ENCODE results near the gene LMAN1. TPM values are rescaled to one million over a fixed set of nuclear protein-coding genes. Genes with fewer than 3 reads are reported as not detected.

Gene LMAN1
- total RNA-seq, 4 donors from 2014 or later, result 61.5 to 83.7 (median 69.8) TPM

DNA sequence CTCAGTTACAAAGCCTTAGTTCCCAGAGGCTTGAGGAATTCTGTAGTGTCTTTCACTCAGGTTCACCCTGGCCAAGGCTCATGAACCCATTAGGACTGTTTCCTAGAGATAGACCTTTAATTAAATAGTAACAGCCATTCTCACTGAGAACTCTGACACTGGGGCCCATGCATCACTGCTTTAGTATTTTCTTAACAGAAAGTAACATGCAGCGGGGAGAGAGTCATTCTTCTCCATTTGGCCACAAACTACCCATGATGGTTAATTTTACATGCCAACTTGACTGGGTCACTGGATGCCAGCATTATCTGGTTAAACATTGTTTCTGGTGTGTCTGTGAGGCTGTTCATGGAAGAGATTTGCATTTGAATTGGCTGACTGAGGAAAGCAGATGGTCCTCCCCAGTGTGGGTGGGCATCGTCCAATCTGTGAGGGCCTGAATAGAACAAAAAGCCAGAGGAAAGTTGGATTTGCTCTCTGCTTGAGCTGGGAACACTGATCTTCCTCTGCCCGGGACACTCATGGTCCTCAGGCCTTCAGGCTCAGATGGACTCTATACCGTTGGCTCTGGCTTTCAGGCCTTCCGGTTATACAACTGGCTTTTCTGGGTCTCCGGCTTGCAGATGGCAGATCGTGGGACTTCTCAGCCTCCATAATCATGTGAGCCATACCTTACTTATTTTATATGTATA is 35.0 kb downstream of the LMAN1 start:
- no peak overlapping the region for H3K4me3 ChIP-seq
- TF ChIP-seq, protein P1, sequence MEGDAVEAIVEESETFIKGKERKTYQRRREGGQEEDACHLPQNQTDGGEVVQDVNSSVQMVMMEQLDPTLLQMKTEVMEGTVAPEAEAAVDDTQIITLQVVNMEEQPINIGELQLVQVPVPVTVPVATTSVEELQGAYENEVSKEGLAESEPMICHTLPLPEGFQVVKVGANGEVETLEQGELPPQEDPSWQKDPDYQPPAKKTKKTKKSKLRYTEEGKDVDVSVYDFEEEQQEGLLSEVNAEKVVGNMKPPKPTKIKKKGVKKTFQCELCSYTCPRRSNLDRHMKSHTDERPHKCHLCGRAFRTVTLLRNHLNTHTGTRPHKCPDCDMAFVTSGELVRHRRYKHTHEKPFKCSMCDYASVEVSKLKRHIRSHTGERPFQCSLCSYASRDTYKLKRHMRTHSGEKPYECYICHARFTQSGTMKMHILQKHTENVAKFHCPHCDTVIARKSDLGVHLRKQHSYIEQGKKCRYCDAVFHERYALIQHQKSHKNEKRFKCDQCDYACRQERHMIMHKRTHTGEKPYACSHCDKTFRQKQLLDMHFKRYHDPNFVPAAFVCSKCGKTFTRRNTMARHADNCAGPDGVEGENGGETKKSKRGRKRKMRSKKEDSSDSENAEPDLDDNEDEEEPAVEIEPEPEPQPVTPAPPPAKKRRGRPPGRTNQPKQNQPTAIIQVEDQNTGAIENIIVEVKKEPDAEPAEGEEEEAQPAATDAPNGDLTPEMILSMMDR (IDR thresholded peaks at IDR 0.05), result no peak
- TF ChIP-seq POLR2A (IDR thresholded peaks at IDR 0.05) (no peak), EP300 (IDR thresholded peaks at IDR 0.05) (no peak)
- 83 to 93% methylated on average over 7 of the region's 7 CpGs for WGBS, 2 donors
- no peaks in the 10 kb centered on the region for H3K27me3 ChIP-seq
- DNase-seq (ENCODE audit: low spot score in 2 of 2), result no peak
- H3K4me1 ChIP-seq, result no peaks in the 10 kb centered on the region
- H3K27ac ChIP-seq, result no peak overlapping the region
- no peaks in the 10 kb centered on the region for H3K9me3 ChIP-seq
- H3K36me3 ChIP-seq, result peaks cover 0 to 45% (median 4%) of the 10 kb centered on the region in 3 donors

DNA sequence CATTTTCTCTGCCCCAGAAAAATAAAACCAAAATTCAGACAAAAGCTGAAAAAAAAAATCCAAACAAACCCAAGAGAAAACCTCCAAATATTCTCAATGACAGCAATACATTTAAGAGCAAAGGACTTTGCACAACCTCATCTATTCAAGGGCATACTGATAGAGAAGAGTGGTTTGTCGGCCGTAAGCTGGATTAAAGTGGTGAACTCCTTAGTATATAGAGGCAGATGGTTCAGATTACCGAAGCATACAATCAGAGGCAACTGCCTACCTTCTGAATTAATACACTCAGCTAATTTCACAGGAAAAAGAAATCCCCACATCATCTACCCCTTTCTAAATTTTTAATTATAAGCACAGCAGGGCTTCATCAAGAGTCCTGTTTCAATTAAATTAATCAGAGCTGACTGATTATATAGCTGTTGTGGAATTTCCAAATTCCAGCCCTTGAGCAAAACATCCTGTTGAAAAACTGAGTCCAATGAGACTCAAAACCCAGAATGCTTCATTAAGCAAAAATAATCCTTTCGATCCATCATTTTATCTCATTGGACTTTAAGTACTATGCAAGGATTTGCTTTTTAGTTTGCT is 40.5 kb downstream of the LMAN1 start, which contains the start of gene CPLX4:
Gene CPLX4, minus strand, starts transcription at position 190 of the 591 bp plus-strand sequence. Its CDS starts 187 bp downstream, at position 3.
- Histone ChIP-seq H3K27ac (no peak within 1 kb of the TSS), H3K27me3 (no peaks in the 10 kb centered on the region), H3K4me3 (no peak within 1 kb of the TSS), H3K4me1 (no peaks in the 10 kb centered on the region), H3K9me3 (no peaks in the 10 kb centered on the region), H3K36me3 (no peaks in the 10 kb centered on the region)
- TF ChIP-seq, protein P1 (IDR thresholded peaks at IDR 0.05), result no peak
- no peak for TF ChIP-seq POLR2A (IDR thresholded peaks at IDR 0.05)
- no peak for TF ChIP-seq EP300 (IDR thresholded peaks at IDR 0.05)
- WGBS, 2 donors, result 88 to 94% methylated on average over 4 of the region's 4 CpGs
- DNase-seq (ENCODE audit: low spot score in 2 of 2), result no peak

DNA sequence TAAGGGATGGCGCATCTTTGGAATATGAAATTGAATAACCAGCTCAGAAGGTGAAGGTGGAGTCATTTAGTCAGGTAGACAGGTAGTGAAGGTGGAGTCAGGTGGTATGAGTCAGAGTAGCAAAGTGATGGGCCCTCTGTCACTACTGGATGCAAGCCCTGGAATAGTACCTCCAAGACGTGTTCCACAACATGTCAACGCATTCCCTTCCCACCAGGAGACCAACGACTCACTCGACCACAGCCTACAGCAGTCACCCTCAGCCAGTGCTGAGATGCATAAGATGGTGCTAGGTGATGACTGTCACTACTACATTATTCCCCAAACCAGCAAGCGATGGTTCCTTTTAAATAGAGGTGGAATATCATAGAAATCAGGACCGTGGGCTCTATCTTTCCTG is 47.4 kb downstream of the LMAN1 start:
- Histone ChIP-seq H3K36me3 (no peaks in the 10 kb centered on the region), H3K27me3 (peaks cover 0 to 25% of the 10 kb centered on the region in 2 donors), H3K9me3 (no peaks in the 10 kb centered on the region), H3K4me1 (peaks cover 0 to 12% (median 0%) of the 10 kb centered on the region in 4 donors), H3K4me3 (no peak overlapping the region), H3K27ac (no peak overlapping the region)
- 84 to 89% methylated on average over 7 of the region's 7 CpGs for WGBS, 2 donors
- DNase-seq (ENCODE audit: low spot score in 2 of 2), result no peak
- TF ChIP-seq EP300 (IDR thresholded peaks at IDR 0.05), result no peak
- no peak for TF ChIP-seq POLR2A (IDR thresholded peaks at IDR 0.05)
- TF ChIP-seq, protein P1 (IDR thresholded peaks at IDR 0.05), result no peak

DNA sequence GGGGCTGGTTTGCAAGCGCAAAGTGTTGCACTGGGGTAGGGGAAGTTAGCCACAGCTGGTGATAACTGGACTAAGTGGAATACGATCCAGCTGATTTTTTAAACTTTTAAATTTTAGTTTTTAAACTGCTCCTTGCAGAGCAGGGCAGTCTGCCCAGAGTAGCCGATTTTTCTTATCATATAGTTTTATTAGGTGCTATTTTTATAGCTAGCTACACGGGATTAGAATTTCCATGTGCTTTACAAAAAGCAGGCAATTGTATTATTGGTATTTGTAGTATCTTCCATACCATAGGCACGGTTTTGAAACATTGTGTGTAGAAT is 50.2 kb downstream of the LMAN1 start:
- Histone ChIP-seq H3K27me3 (peaks cover 0 to 25% of the 10 kb centered on the region in 2 donors), H3K36me3 (no peaks in the 10 kb centered on the region), H3K27ac (no peak overlapping the region), H3K4me1 (peaks cover 0 to 12% (median 0%) of the 10 kb centered on the region in 4 donors), H3K4me3 (peak overlapping the region in 2 of 4 donors; percentile 25 to 38), H3K9me3 (no peaks in the 10 kb centered on the region)
- DNase-seq (ENCODE audit: low spot score in 2 of 2), result no peak
- 17 to 20% methylated on average over 5 of the region's 5 CpGs for WGBS, 2 donors
- TF ChIP-seq POLR2A (IDR thresholded peaks at IDR 0.05), result no peak
- TF ChIP-seq, protein P1 (IDR thresholded peaks at IDR 0.05), result no peak
- TF ChIP-seq EP300 (IDR thresholded peaks at IDR 0.05), result no peak

DNA sequence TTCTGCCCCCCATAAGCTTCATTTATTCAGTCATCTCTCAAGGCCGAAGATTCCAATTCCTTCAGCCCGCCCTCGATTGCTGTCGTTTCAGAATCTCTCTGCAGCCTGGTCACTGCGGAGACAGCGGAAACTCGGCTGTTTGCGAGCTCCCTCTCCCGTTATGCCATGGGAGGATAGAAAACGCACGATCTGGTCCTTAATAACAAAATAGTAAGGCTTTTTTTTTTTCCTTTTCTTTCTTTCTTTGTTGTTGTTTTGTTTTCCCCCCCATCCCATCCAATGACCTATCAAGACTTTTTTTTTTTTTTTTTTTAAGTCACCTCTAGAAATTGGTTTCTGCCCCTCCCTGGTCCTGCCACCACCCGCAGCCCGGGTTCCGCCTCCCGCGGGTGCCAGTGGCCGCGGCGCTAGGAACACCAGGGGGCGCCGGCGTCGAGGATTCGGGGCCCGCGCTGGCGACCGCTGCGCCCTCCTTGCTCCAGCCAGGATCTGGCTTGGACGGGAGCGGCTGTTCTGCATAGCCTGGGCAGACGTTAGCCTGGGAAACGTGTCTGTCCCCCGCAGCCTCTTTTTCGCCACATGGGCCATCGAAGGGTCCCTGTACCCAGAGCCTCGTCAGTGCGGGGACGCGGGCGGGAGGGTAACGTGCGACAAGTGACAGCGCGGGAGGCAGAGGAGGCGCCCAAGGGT is 50.7 kb downstream of the LMAN1 start:
- DNase-seq (ENCODE audit: low spot score in 2 of 2), result peak; percentile 51 to 66
- Histone ChIP-seq H3K27me3 (peaks cover 0 to 25% of the 10 kb centered on the region in 2 donors), H3K36me3 (no peaks in the 10 kb centered on the region), H3K27ac (no peak overlapping the region), H3K9me3 (no peaks in the 10 kb centered on the region), H3K4me1 (peaks cover 0 to 12% (median 0%) of the 10 kb centered on the region in 4 donors), H3K4me3 (peak overlapping the region in 2 of 4 donors; percentile 25 to 38)
- 2 to 4% methylated on average over 45 to 46 of the region's 46 CpGs for WGBS, 2 donors
- TF ChIP-seq, protein P1 (IDR thresholded peaks at IDR 0.05), result peak; percentile 73 to 80 (median 79)
- no peak for TF ChIP-seq POLR2A (IDR thresholded peaks at IDR 0.05)

Measured in tibial nerve (tissue), 4 donors.